ENCODE data around the gene SDHAF2. TPM values are rescaled to one million over a fixed set of nuclear protein-coding genes. Genes with fewer than 3 reads are reported as not detected.
A peak's percentile ranks its signal among the peaks of the same experiment; 100 is the strongest.

SDHAF2 gene
- total and polyA plus RNA-seq, 2 of the 13 experiments (the other 11 are each of a cell fraction or from before 2014, with no cell fraction given): 44.2 to 70.4 TPM

- TF ChIP-seq ZNF788 (CRISPR knock-in tag; IDR thresholded peaks at IDR 0.05; ENCODE audit: borderline replicate concordance): peak; percentile 52; the same call in 1 of the 2 replicates
- peak; percentile 70; the same call in 1 of the 2 replicates for TF ChIP-seq ZNF451 (CRISPR knock-in tag; IDR thresholded peaks at IDR 0.05)
- TF ChIP-seq ZNF674 (CRISPR knock-in tag; IDR thresholded peaks at IDR 0.05; ENCODE audit: low read depth): no peak
- no peak for TF ChIP-seq EED (CRISPR knock-in tag; IDR thresholded peaks at IDR 0.05)
- TF ChIP-seq CTCF (CRISPR knock-in tag; IDR thresholded peaks at IDR 0.05): no peak
- TF ChIP-seq ETV6 (CRISPR knock-in tag; conservative IDR thresholded peaks at IDR 0.05): peak; percentile 50; the same call in 1 of the 2 replicates
- TF ChIP-seq MTF2 (CRISPR knock-in tag; IDR thresholded peaks at IDR 0.05; ENCODE audit: borderline replicate concordance): 0 out of 2 replicates have a peak, but pooled peaks have one; percentile 29
- no peak for TF ChIP-seq NFIB (CRISPR knock-in tag; IDR thresholded peaks at IDR 0.05; ENCODE audit: borderline replicate concordance)
- no peak for TF ChIP-seq HNRNPH1 (optimal IDR thresholded peaks at IDR 0.05; ENCODE audit: low read depth, low read length)
- TF ChIP-seq BATF2 (CRISPR knock-in tag; IDR thresholded peaks at IDR 0.05): no peak
- no peak for TF ChIP-seq MAFK (conservative IDR thresholded peaks at IDR 0.05 in 1 of 2, IDR thresholded peaks at IDR 0.05 in 1 of 2; ENCODE audit: low read length in 2 of 2)
- TF ChIP-seq ZNF784 (CRISPR knock-in tag; IDR thresholded peaks at IDR 0.05; ENCODE audit: borderline replicate concordance): no peak
- no peak for TF ChIP-seq ZSCAN30 (CRISPR knock-in tag; IDR thresholded peaks at IDR 0.05)
- TF ChIP-seq ZNF761 (CRISPR knock-in tag; conservative IDR thresholded peaks at IDR 0.05): no peak
- TF ChIP-seq TOE1 (CRISPR knock-in tag; IDR thresholded peaks at IDR 0.05): no peak
- no peak for TF ChIP-seq RFXANK (CRISPR knock-in tag; IDR thresholded peaks at IDR 0.05)
- no peak for TF ChIP-seq ZBTB2 (CRISPR knock-in tag; IDR thresholded peaks at IDR 0.05; ENCODE audit: low read depth)
- peak; percentile 89 for TF ChIP-seq ZNF441 (CRISPR knock-in tag; IDR thresholded peaks at IDR 0.05; ENCODE audit: borderline replicate concordance)
- TF ChIP-seq MED13 (CRISPR knock-in tag; IDR thresholded peaks at IDR 0.05): no peak
- TF ChIP-seq ZNF180 (CRISPR knock-in tag; IDR thresholded peaks at IDR 0.05; ENCODE audit: borderline replicate concordance, low read depth): no peak
- no peak for TF ChIP-seq NCOA5 (CRISPR knock-in tag; IDR thresholded peaks at IDR 0.05)
- TF ChIP-seq MZF1 (CRISPR knock-in tag; IDR thresholded peaks at IDR 0.05; ENCODE audit: borderline replicate concordance): no peak
- TF ChIP-seq ZNF768 (CRISPR knock-in tag; IDR thresholded peaks at IDR 0.05): 0 out of 2 replicates have a peak, but pooled peaks have one; percentile 36
- TF ChIP-seq ZNF274 (CRISPR knock-in tag; IDR thresholded peaks at IDR 0.05): no peak; the same call in 1 of the 2 replicates
- no peak for TF ChIP-seq E2F1 (CRISPR knock-in tag; IDR thresholded peaks at IDR 0.05)
- TF ChIP-seq ZNF24 (IDR thresholded peaks at IDR 0.05): no peak
These were observed 58.8 kb downstream of the SDHAF2 start (continued) for GRCh38 chr11:61488651-61489291.
